ENCODE results near the gene OR52B6.

Gene OR52B6, protein sequence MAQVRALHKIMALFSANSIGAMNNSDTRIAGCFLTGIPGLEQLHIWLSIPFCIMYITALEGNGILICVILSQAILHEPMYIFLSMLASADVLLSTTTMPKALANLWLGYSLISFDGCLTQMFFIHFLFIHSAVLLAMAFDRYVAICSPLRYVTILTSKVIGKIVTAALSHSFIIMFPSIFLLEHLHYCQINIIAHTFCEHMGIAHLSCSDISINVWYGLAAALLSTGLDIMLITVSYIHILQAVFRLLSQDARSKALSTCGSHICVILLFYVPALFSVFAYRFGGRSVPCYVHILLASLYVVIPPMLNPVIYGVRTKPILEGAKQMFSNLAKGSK

DNA sequence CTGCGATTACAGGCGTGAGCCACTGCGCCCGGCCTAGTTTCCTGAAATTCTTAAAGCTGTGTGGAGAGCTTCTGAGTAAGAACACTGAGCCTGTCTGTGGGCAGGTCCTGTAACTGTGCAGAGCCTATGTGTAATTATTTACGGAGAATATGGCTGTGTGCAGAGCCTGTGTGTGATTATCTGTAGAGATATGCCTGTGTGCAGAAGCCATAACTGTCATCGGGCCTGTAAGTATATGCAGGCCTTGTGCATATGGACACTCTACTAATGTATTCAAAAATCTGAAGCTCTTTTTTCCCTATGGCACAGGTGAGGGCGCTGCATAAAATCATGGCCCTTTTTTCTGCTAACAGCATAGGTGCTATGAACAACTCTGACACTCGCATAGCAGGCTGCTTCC lies at the start of gene OR52B6:
TSS of gene OR52B6 (plus strand) at position 301 of the 400 bp plus-strand sequence. CDS start at position 301, 0 bp downstream.
- Histone ChIP-seq H3K4me3 (ENCODE audit: low read length) (no peak within 1 kb of the TSS), H3K27me3 (replicated peaks; ENCODE audit: control insufficient read depth, insufficient read depth, low read length) (peaks cover under 1% of the 10 kb centered on the region), H3K9me3 (ENCODE audit: control insufficient read depth, low read length) (no peaks in the 10 kb centered on the region), H3K36me3 (ENCODE audit: control insufficient read depth, insufficient read depth, low read length, severe bottlenecking) (no peaks in the 10 kb centered on the region), H3K9ac (ENCODE audit: low read length) (no peak within 1 kb of the TSS), H3K4me1 (ENCODE audit: control insufficient read depth, insufficient read depth, low read length) (no peaks in the 10 kb centered on the region)
- DNase-seq (ENCODE audit: low read depth) = no peak

DNA sequence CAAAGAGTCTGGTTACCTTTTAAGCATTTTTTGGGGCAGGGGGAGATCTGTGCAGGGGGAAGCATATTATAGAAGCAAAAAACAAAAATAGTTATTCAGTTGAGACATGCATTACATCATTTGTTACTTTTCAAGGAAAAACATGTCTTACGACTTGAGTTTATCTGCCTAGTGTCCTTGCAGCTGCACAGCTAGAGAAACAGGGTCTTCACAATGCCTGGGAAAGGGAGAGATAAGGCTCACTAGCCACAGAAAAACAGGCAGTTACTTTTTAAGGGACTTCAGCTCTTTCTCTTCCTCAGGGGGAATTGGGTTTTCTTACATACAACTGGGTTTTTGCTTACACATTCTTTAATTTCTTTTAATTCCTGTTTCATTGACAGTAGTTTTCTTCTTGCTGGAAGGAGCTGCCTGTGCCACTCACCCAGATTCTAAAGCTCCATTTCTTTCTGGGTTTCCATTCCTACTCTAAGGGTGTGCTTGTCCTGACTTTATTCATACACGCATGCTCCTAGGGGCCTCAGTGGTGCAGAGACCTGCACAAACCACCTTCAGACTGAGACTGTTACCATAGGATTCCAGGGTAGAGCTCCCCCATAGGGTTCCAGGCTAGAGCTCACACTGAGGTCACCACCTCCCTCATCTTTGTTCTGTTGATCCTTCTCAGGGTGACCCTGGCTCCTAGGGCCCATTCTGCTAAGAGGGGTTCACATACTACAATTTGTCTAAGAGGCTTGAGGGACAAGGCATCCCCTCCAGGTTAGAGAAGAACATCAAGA lies 49.4 kb upstream of the OR52B6 start:
- Histone ChIP-seq H3K9me3 (ENCODE audit: control insufficient read depth, low read length) (peaks cover 4% of the 10 kb centered on the region), H3K4me1 (ENCODE audit: control insufficient read depth, insufficient read depth, low read length) (peaks cover 3% of the 10 kb centered on the region), H3K27me3 (replicated peaks; ENCODE audit: control insufficient read depth, insufficient read depth, low read length) (no peaks in the 10 kb centered on the region), H3K4me3 (ENCODE audit: low read length) (no peak overlapping the region), H3K9ac (ENCODE audit: low read length) (no peak overlapping the region), H3K36me3 (ENCODE audit: control insufficient read depth, insufficient read depth, low read length, severe bottlenecking) (no peaks in the 10 kb centered on the region)
- DNase-seq (ENCODE audit: low read depth) = no peak

DNA sequence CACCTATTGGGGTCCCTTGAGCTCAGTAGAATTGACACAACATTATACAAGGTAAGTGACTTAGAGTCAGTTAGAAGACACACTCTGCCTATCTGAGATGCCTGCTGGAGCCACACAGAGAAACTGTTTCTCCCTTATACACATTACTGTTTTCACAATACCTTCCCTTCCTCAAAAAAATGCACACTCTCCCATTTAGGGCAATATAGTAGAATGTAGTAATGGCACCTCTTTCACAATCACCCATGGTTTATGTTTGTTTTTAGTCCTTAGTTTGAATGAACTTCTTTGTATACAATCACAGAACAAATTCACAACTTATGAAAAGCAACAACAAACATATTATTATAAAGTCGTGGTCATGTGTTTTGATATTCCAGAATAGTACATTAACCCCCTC lies 46.6 kb upstream of the OR52B6 start:
- peaks cover 6% of the 10 kb centered on the region for H3K4me1 ChIP-seq (ENCODE audit: control insufficient read depth, insufficient read depth, low read length)
- H3K36me3 ChIP-seq (ENCODE audit: control insufficient read depth, insufficient read depth, low read length, severe bottlenecking) = no peaks in the 10 kb centered on the region
- no peak overlapping the region for H3K4me3 ChIP-seq (ENCODE audit: low read length)
- H3K9ac ChIP-seq (ENCODE audit: low read length) = no peak overlapping the region
- H3K9me3 ChIP-seq (ENCODE audit: control insufficient read depth, low read length) = no peaks in the 10 kb centered on the region
- H3K27me3 ChIP-seq (replicated peaks; ENCODE audit: control insufficient read depth, insufficient read depth, low read length) = no peaks in the 10 kb centered on the region
- DNase-seq (ENCODE audit: low read depth) = peak; percentile 36

DNA sequence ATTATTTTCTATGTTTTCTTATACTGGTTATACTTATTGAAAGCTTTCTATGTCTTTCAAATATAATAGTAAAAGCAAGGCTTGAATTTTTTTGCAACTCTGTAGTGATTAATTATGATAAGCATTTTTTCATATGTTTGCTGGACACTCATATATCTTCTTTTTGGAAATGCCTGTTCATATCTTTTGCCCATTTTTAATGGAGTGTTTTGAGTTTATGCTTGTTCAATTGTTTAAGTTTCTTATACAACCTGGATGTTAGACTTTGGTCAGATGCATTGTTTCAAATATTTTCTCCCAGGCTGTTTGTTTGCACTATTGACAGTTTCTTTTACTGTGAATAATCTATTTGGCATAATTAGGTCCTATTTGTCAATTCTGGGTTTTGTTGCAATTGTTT lies 44.2 kb upstream of the OR52B6 start:
- Histone ChIP-seq H3K36me3 (ENCODE audit: control insufficient read depth, insufficient read depth, low read length, severe bottlenecking) (no peaks in the 10 kb centered on the region), H3K27me3 (replicated peaks; ENCODE audit: control insufficient read depth, insufficient read depth, low read length) (no peaks in the 10 kb centered on the region), H3K9me3 (ENCODE audit: control insufficient read depth, low read length) (no peaks in the 10 kb centered on the region), H3K4me3 (ENCODE audit: low read length) (no peak overlapping the region), H3K9ac (ENCODE audit: low read length) (no peak overlapping the region), H3K4me1 (ENCODE audit: control insufficient read depth, insufficient read depth, low read length) (peaks cover 6% of the 10 kb centered on the region)
- DNase-seq (ENCODE audit: low read depth) = no peak

DNA sequence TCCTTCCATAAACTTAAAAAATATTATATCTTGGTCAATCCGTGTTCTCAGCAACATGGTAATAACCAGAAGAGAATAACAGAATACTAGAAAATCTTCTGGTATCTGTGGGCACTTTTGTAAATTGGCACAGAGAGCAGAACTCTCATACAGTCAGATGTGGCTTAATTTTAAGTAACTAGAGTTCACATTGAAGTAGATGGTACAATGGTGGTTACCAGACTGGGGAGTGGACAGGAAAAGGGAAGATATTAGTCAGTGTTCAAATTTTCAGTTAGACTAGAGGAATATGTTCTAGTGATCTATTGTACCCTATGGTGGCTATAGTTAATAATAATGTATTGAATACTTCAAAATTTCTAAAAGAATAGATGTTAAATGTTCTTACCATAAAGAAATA lies 39.2 kb upstream of the OR52B6 start:
- H3K4me1 ChIP-seq (ENCODE audit: control insufficient read depth, insufficient read depth, low read length) = peaks cover 3% of the 10 kb centered on the region
- H3K27me3 ChIP-seq (replicated peaks; ENCODE audit: control insufficient read depth, insufficient read depth, low read length) = no peaks in the 10 kb centered on the region
- no peak overlapping the region for H3K4me3 ChIP-seq (ENCODE audit: low read length)
- no peaks in the 10 kb centered on the region for H3K36me3 ChIP-seq (ENCODE audit: control insufficient read depth, insufficient read depth, low read length, severe bottlenecking)
- H3K9ac ChIP-seq (ENCODE audit: low read length) = no peak overlapping the region
- no peaks in the 10 kb centered on the region for H3K9me3 ChIP-seq (ENCODE audit: control insufficient read depth, low read length)
- no peak for DNase-seq (ENCODE audit: low read depth)

DNA sequence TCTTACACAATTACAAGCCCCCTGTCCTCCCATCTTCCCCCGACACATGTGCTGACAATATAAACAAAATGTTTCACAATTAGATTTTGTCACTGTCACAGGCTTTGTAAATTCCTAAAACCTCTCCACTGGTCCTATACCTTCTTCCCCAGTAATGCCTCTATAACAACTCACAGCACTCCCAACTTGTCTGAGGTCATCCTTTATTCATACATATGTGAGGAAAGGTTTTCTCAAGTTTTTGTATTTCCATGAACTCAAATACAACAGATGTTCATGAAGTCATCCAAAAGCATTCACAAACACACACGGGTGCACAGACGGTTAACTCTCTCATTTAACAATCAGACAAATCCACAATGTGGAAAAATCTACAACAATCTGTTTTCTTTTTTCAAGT lies 34.2 kb upstream of the OR52B6 start:
- DNase-seq (ENCODE audit: low read depth) = no peak
- Histone ChIP-seq H3K9me3 (ENCODE audit: control insufficient read depth, low read length) (no peaks in the 10 kb centered on the region), H3K4me1 (ENCODE audit: control insufficient read depth, insufficient read depth, low read length) (peaks cover 4% of the 10 kb centered on the region)

DNA sequence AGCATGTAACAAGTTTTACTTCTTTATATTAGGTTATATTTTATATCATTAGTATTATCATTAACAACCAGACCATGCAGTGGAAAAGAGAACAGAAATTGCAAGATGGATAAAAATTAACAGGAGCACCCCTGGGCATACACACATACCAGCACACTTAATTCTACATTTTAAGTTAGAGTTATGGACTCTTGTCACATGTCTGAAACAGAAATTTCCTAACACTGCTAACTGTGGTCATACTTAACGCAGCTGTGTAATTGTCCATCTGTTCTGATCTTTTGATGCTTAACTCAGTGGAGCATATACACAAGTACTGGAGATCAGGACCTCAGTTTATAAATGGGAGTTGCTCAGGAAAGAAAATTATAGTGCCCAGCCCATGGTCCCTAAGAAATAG lies 32.7 kb upstream of the OR52B6 start:
- no peak overlapping the region for H3K4me3 ChIP-seq (ENCODE audit: low read length)
- peaks cover 4% of the 10 kb centered on the region for H3K4me1 ChIP-seq (ENCODE audit: control insufficient read depth, insufficient read depth, low read length)
- no peaks in the 10 kb centered on the region for H3K9me3 ChIP-seq (ENCODE audit: control insufficient read depth, low read length)
- H3K27me3 ChIP-seq (replicated peaks; ENCODE audit: control insufficient read depth, insufficient read depth, low read length) = no peaks in the 10 kb centered on the region
- no peak for DNase-seq (ENCODE audit: low read depth)
- H3K9ac ChIP-seq (ENCODE audit: low read length) = no peak overlapping the region
- no peaks in the 10 kb centered on the region for H3K36me3 ChIP-seq (ENCODE audit: control insufficient read depth, insufficient read depth, low read length, severe bottlenecking)

More for the DNA sequence above, 34.2 kb upstream of the OR52B6 start:
- no peak overlapping the region for H3K4me3 ChIP-seq (ENCODE audit: low read length)
- H3K27me3 ChIP-seq (replicated peaks; ENCODE audit: control insufficient read depth, insufficient read depth, low read length) = no peaks in the 10 kb centered on the region
- H3K9ac ChIP-seq (ENCODE audit: low read length) = no peak overlapping the region
- H3K36me3 ChIP-seq (ENCODE audit: control insufficient read depth, insufficient read depth, low read length, severe bottlenecking) = no peaks in the 10 kb centered on the region

DNA sequence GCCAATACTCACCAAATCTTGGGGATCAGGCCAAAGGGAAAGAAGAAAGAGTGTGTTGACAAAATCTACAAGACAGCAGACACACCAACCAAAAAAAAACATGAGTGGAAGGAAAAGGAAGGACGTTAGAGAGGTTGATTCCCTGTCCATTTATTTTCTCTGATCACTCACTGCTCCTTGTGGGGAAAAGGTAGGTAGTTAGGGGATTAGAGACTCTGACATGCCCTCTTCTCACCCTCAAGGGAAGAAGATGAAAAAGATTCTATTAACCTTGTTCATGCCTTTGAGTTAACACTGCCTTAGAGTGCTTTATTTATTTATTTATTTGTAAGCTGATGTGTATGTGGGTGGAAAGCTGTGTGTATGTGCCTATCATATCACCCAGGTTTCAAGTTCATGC lies 32.2 kb upstream of the OR52B6 start, which contains the start of gene OR52H1:
TSS of gene OR52H1 (minus strand) at position 101 of the 400 bp plus-strand sequence. CDS start 3,035 bp downstream, outside the sequence.
- Histone ChIP-seq H3K4me3 (ENCODE audit: low read length) (no peak within 1 kb of the TSS), H3K27me3 (replicated peaks; ENCODE audit: control insufficient read depth, insufficient read depth, low read length) (no peaks in the 10 kb centered on the region), H3K4me1 (ENCODE audit: control insufficient read depth, insufficient read depth, low read length) (peaks cover 4% of the 10 kb centered on the region), H3K9me3 (ENCODE audit: control insufficient read depth, low read length) (no peaks in the 10 kb centered on the region), H3K9ac (ENCODE audit: low read length) (no peak within 1 kb of the TSS), H3K36me3 (ENCODE audit: control insufficient read depth, insufficient read depth, low read length, severe bottlenecking) (no peaks in the 10 kb centered on the region)
- DNase-seq (ENCODE audit: low read depth) = no peak

DNA sequence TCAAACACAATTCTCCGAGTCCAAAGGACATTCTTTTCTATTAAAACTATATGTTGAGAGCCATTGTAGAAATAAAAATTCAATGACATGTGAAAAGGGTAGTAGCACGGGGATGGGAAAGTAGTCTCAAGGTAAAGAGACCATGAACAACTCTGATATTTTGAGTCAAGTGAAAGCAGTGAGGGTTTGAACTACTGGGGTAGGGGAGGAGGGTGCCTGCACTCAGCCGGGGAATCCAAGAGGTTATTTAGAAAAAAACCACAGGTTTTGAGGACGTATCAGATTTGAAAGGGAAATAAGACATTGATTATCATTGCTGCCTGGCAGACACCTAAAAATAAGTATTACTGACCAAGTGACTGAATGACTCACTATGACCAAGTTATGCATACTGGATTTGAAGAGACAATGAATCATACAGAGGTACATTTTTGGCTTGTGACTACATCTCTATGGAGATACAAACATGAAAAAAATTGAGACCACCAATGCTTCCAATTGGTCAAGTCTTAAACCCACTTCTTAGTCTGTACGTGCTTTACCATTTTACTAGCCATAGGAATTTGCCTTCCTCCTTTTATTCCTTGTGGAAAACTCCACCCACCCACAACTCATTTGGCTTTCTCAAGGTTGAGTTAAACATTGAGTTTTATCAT lies 30.1 kb upstream of the OR52B6 start:
- no peaks in the 10 kb centered on the region for H3K36me3 ChIP-seq (ENCODE audit: control insufficient read depth, insufficient read depth, low read length, severe bottlenecking)
- peaks cover 4% of the 10 kb centered on the region for H3K4me1 ChIP-seq (ENCODE audit: control insufficient read depth, insufficient read depth, low read length)
- no peak overlapping the region for H3K9ac ChIP-seq (ENCODE audit: low read length)
- DNase-seq (ENCODE audit: low read depth) = peak; percentile 49
- H3K4me3 ChIP-seq (ENCODE audit: low read length) = no peak overlapping the region
- H3K27me3 ChIP-seq (replicated peaks; ENCODE audit: control insufficient read depth, insufficient read depth, low read length) = no peaks in the 10 kb centered on the region
- H3K9me3 ChIP-seq (ENCODE audit: control insufficient read depth, low read length) = no peaks in the 10 kb centered on the region

DNA sequence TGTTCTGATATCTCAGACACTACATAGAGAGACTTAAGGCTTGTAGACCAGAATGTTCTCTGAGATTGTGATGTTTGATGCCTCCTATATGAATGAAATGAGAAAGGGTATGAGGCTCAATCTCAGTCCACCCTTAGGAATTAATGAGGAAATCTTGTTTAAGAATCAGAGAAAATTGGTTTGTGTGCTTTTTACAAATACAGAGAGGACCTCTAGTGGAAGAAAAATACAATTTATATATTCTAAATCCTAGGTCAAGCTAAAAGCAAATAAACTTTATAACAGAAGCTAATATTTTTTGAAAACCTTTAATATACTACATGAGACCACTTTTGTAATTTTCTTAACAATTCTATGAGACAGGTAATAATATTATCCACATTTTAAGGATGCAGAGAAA lies 27.3 kb upstream of the OR52B6 start:
- peaks cover 8% of the 10 kb centered on the region for H3K4me1 ChIP-seq (ENCODE audit: control insufficient read depth, insufficient read depth, low read length)
- H3K4me3 ChIP-seq (ENCODE audit: low read length) = no peak overlapping the region
- peak; percentile 7 for DNase-seq (ENCODE audit: low read depth)
- no peaks in the 10 kb centered on the region for H3K9me3 ChIP-seq (ENCODE audit: control insufficient read depth, low read length)
- H3K9ac ChIP-seq (ENCODE audit: low read length) = no peak overlapping the region
- H3K27me3 ChIP-seq (replicated peaks; ENCODE audit: control insufficient read depth, insufficient read depth, low read length) = no peaks in the 10 kb centered on the region
- no peaks in the 10 kb centered on the region for H3K36me3 ChIP-seq (ENCODE audit: control insufficient read depth, insufficient read depth, low read length, severe bottlenecking)

DNA sequence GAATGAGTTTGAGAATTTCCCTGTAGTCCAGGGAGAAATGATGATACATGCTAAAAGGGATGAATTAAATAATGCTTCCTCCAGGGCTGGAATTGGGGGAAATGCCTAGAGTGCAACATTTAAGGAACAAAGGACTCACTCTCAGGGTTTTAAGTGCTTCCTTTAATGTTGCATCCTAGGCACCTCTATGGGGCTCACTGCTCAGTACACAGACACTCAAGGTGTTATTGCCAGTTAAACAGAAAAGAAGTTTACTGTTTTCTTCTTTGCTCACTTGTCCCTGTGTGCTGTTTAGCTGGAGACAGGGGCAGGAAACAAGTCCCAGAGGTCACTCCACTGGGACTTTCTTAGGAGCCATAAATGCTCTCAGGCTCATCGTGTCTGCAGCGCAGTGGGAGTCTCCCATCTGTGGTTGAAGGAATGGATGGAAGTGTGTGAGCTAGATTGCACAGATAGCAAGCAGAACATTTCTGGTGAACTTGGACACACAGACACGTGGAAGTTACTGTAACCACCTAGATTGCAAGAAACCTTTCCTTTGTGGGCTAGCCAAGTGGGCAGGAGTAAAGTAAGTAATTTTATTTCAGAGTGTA lies 24.0 kb upstream of the OR52B6 start:
- H3K9ac ChIP-seq (ENCODE audit: low read length) = no peak overlapping the region

More for the DNA sequence above, 24.0 kb upstream of the OR52B6 start:
- H3K36me3 ChIP-seq (ENCODE audit: control insufficient read depth, insufficient read depth, low read length, severe bottlenecking) = no peaks in the 10 kb centered on the region
- H3K9me3 ChIP-seq (ENCODE audit: control insufficient read depth, low read length) = no peaks in the 10 kb centered on the region
- H3K27me3 ChIP-seq (replicated peaks; ENCODE audit: control insufficient read depth, insufficient read depth, low read length) = no peaks in the 10 kb centered on the region
- DNase-seq (ENCODE audit: low read depth) = no peak
- H3K4me1 ChIP-seq (ENCODE audit: control insufficient read depth, insufficient read depth, low read length) = peaks cover 4% of the 10 kb centered on the region
- no peak overlapping the region for H3K4me3 ChIP-seq (ENCODE audit: low read length)
